ENCODE data around the gene PEG3.

The PEG3 gene

GRCh38 chr19:56840451-56841192, at the start of gene PEG3, which contains the start of gene ZIM2:
Gene PEG3 (minus strand): TSS chr19:56840726. CDS start chr19:56824655, 16,071 bp downstream.
Gene ZIM2 (minus strand): TSS chr19:56840726. CDS start chr19:56824277, 16,449 bp downstream.
- no peak within 1 kb of the TSS for H3K4me3 ChIP-seq (ENCODE audit: low read length)
- DNase-seq (ENCODE audit: low read depth), result no peak
- no peak for TF ChIP-seq CTCF (IDR thresholded peaks at IDR 0.05; ENCODE audit: insufficient read depth, low read depth, low read length, missing control alignments)

- no peak overlapping the region for H3K4me3 ChIP-seq (ENCODE audit: low read length)
- no peak for TF ChIP-seq CTCF (IDR thresholded peaks at IDR 0.05; ENCODE audit: insufficient read depth, low read depth, low read length, missing control alignments)
- DNase-seq (ENCODE audit: low read depth), result no peak
Measured at GRCh38 chr19:56885173-56885985, 44.9 kb upstream of the PEG3 start.

GRCh38 chr19:56884441-56884840, 43.9 kb upstream of the PEG3 start:
- H3K4me3 ChIP-seq (ENCODE audit: low read length), result no peak overlapping the region
- TF ChIP-seq CTCF (IDR thresholded peaks at IDR 0.05; ENCODE audit: insufficient read depth, low read depth, low read length, missing control alignments), result no peak
- DNase-seq (ENCODE audit: low read depth), result no peak

GRCh38 chr19:56880592-56881190, 40.2 kb upstream of the PEG3 start:
- TF ChIP-seq CTCF (IDR thresholded peaks at IDR 0.05; ENCODE audit: insufficient read depth, low read depth, low read length, missing control alignments), result no peak
- DNase-seq (ENCODE audit: low read depth), result no peak
- no peak overlapping the region for H3K4me3 ChIP-seq (ENCODE audit: low read length)

- no peak for TF ChIP-seq CTCF (IDR thresholded peaks at IDR 0.05; ENCODE audit: insufficient read depth, low read depth, low read length, missing control alignments)
- no peak for DNase-seq (ENCODE audit: low read depth)
- H3K4me3 ChIP-seq (ENCODE audit: low read length), result no peak overlapping the region
Measured at GRCh38 chr19:56877069-56877715, 36.7 kb upstream of the PEG3 start.

- no peak for DNase-seq (ENCODE audit: low read depth)
- H3K4me3 ChIP-seq (ENCODE audit: low read length), result no peak overlapping the region
- no peak for TF ChIP-seq CTCF (IDR thresholded peaks at IDR 0.05; ENCODE audit: insufficient read depth, low read depth, low read length, missing control alignments)
Measured at GRCh38 chr19:56875717-56876116, 35.2 kb upstream of the PEG3 start.
